ENCODE measurements around the gene ST14.

DNA sequence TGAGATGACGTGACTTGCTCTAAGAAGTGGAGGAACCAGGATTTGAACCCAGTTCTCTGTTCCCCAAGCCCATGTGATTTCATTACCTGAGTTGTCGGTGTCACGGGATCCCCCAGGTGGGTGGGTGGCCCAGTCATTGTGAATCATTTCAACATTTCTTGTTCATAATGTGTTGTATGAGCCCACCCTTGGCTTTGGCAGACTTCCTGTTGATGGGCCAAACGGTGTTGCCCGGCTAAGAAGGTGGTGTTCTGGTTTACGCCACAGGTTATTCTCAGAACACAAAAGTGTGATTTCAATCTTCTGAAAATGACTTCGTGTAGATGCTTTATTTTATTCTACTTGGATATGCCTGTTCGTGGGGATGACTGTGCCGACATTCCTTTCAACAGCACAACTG, 21.6 kb upstream of the ST14 start:
- TF ChIP-seq EP300 (IDR thresholded peaks at IDR 0.05) (no peak), POLR2A (IDR thresholded peaks at IDR 0.05) (no peak)
- TF ChIP-seq, protein P1, sequence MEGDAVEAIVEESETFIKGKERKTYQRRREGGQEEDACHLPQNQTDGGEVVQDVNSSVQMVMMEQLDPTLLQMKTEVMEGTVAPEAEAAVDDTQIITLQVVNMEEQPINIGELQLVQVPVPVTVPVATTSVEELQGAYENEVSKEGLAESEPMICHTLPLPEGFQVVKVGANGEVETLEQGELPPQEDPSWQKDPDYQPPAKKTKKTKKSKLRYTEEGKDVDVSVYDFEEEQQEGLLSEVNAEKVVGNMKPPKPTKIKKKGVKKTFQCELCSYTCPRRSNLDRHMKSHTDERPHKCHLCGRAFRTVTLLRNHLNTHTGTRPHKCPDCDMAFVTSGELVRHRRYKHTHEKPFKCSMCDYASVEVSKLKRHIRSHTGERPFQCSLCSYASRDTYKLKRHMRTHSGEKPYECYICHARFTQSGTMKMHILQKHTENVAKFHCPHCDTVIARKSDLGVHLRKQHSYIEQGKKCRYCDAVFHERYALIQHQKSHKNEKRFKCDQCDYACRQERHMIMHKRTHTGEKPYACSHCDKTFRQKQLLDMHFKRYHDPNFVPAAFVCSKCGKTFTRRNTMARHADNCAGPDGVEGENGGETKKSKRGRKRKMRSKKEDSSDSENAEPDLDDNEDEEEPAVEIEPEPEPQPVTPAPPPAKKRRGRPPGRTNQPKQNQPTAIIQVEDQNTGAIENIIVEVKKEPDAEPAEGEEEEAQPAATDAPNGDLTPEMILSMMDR (IDR thresholded peaks at IDR 0.05), result no peak
